Stimulated activated CD8-positive, alpha-beta memory T cell treated with anti-CD3 and anti-CD28 coated beads, Interleukin-7, amount 100 ng/mL, for 1 hour (primary cell): ENCODE data around the gene C21orf58.
"Not testable (repeated sequence)": the region's sequence is repeated elsewhere in the genome, so short reads cannot be mapped to it uniquely, and the experiment has no call there.

ENCODE experiments used
- DNase-seq, 2 donors: peaks; one replicate each; pipeline ENCODE4 v3.0.0-alpha.2; 2020; ENCODE audit warnings: low read depth in 2 of 2

C21orf58 gene

DNA sequence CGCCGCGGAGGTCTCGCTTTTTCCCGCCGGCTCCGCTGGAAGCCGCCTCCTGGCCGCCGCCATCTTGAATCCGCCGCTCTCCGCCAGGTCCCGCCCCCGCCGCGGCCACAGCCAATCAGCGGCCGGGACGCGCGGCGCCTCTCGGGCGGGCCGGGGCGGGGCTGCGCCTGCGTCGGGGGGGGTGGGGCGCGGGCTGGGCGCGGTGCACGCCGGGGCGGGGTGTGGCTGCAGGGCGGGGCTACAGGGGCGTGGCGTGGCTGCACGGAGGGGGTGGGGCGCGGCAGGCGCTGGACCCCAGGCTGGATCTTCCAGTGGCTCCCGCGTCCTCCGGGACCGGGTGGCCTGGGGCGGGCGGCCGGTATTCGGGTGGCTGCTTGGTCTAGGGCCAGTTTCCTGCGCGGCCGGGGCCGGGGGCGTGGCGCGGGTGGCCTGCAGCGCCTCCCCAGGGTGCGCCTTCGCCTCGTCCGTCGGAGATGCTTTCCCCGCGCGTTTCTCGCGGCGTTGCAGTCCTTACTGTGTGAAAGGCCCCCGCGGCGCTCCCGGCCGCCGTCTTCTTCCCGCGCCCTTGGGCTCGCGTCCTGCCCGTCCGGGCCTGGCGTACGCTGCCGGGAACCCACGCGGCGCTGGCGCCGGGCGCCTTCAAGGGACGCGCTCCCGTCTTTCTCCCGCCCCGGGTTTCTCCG, 861 bp upstream of the C21orf58 start:
- DNase-seq: peak; percentile 76 to 78

GRCh38 chr21:46323227-46323709, 402 bp downstream of the C21orf58 start:
- no peak for DNase-seq

GRCh38 chr21:46322351-46323226, 1.1 kb downstream of the C21orf58 start:
- DNase-seq: no peak

DNA sequence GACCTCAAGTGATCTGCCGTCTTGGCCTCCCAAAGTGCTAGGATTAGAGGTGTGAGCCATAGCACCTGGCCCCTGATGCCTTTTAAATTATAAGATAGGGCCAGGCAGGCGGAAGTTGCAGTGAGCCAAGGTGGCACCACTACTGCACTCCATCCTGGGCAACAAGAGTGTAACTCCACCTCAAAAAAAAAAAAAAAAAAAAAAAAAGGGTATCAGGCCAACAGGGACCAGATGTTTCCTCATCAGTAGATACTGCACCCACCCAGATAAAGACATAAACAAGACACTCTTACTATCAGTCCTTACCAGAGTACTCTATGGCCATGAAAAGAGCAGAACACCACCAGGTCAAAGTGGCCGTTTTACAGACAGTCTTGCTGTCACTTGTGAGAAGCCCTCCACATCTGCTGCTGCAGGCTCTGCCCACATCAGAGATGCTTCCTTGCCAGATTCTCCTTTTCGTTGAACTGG, 3.3 kb downstream of the C21orf58 start:
- DNase-seq: no peak

- no peak for DNase-seq
Measured at GRCh38 chr21:46319186-46319585, 4.5 kb downstream of the C21orf58 start.

GRCh38 chr21:46318464-46318845, 5.2 kb downstream of the C21orf58 start:
- DNase-seq: no peak

- DNase-seq: no peak
Measured at GRCh38 chr21:46317710-46318463, 5.8 kb downstream of the C21orf58 start.

- DNase-seq: no peak
Measured at GRCh38 chr21:46316708-46317324, 6.9 kb downstream of the C21orf58 start.

DNA sequence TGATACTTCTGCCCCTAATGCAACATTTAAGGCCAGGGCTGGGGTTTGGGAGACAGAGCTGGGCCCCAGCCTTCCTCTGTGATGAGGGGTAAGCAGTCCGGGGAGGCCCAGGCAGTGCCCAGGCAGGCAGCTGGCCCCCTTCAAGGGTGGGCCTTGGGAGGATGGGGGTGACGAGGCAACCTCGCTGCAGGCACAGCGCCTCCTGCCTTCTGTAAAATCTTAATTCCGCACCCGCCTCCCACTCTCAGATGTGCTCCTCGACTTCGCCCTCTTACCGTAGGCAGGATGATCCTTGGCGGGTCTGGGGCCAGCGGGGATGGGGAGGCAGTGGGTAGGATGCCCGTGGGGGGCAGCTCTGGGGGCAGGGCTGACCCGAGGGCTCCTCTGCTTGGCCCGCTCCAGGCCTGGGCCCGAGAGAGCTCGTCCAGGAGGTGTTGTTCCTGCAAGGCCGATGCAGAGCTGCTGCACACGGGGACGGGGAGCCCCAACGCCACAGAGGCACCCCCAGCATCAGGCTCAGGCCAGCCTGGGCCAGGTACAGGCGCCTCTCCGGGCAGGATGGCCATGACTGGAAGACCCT, 9.1 kb downstream of the C21orf58 start:
- no peak for DNase-seq

DNA sequence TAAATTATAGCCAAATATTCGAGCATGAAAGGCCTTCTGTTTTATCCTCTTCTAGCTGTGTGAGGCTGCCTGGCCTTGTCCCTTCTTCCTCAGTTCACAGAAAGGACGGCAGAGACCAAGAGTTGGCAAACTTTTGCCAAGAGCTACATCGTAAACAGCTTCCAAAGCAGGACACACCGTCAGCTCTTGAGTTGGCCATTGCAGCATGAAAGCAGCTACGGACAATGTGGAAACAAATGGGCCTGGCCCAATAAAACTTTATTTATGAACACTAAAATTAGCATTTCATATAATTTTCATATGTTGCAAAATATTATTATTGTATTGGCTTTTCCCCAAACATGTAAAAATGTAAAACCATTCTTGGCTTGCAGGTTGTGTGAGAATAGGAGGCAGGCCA, 10.7 kb downstream of the C21orf58 start:
- no peak for DNase-seq

DNA sequence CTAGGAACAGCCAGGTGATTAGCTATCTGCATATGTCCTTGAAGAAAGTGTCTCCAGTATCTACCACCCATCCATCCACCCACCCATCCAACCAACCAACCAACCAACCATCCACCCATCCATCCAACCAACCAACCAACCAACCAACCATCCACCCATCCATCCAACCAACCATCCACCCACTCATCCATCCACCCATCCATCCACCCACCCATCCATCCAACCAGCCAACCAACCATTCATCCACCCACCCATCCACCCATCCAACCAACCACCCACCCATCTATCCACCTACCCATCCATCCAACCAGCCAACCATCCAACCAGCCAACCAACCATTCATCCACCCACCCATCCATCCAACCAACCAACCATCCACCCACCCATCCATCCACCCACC, 12.1 kb downstream of the C21orf58 start:
- DNase-seq: no peak

- not testable (repeated sequence) for DNase-seq
Measured at GRCh38 chr21:46310260-46310659, 13.4 kb downstream of the C21orf58 start.

GRCh38 chr21:46308431-46308830, 15.2 kb downstream of the C21orf58 start:
- DNase-seq: no peak

DNA sequence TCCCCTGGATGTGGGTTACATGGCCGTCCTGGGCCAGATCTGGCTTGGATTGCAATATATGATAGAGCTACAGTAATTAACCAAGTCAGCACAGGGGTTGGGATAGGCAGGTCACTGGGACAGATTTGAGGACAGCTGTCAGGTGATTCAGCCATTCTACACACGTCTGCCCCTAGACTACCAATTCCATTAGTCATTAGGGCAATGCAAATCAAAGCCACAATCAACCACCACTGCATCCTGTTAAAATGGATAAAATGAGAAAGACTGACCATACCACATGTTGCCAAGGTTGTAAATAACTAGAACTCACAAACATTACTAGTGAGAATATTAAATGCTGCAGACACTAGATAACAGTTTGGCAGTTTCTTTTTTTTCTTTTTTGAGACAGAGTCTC, 16.0 kb downstream of the C21orf58 start:
- no peak for DNase-seq

- DNase-seq: no peak
Measured at GRCh38 chr21:46304955-46305354, 18.7 kb downstream of the C21orf58 start.

- DNase-seq: no peak
Measured at GRCh38 chr21:46304437-46304836, 19.2 kb downstream of the C21orf58 start.

DNA sequence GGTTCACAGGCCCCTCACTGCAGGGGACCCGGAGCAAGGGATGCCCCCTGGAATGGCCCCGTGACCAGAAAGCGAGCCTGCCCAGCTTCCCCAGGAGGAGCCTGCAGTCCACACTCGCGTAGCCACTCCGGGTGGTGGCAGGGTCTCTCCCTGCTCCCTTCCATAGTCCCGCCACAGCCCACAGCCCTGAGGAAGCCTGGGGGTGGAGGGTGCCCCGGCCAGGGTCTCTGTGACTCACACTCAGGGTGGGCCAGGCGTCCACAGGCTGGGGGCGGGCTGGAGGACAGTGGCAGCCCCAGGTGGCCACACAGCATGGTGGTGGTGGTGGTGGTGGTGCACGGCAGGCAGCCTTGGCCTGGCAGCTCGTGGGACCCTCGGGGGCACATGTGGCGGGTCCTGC, 21.9 kb downstream of the C21orf58 start:
- DNase-seq: no peak

GRCh38 chr21:46299167-46299566, 24.5 kb downstream of the C21orf58 start:
- no peak for DNase-seq

GRCh38 chr21:46297338-46298271, 26.1 kb downstream of the C21orf58 start:
- DNase-seq: no peak
